Adipose tissue (tissue), 3 donors: ENCODE results near the gene HDAC7. TPM values are rescaled to one million over a fixed set of nuclear protein-coding genes. Genes with fewer than 3 reads are reported as not detected.

ENCODE experiments used
- H3K27ac ChIP-seq: one replicate; pipeline ENCODE4 v1.5.1; 2013; ENCODE audit warnings: low read depth, low read length
- WGBS, 3 donors: extraction: QIAGEN DNeasy Blood & Tissue Kit; methylation state at CpG; one replicate each; pipeline ENCODE4 v1.1.7; 2013; 5-methylcytosine and 5-hydroxymethylcytosine counted together
- polyA plus RNA-seq, 3 donors: library from polyadenylated mRNA; stranded (reverse); fragments of 200-250 nt; gene quantifications; one replicate each; pipeline ENCODE4 v1.2.3, GENCODE V29; 2013
- donor health status: healthy with polysubstance abuse.
- donor health status: Bipolar disorder and iron deficiency.
- donor health status: healthy.

Gene HDAC7
- polyA plus RNA-seq, 3 donors: 18.9 to 107 (median 59.0) TPM

- H3K27ac ChIP-seq: no peak overlapping the region
- 81 to 83% (median 81%) methylated on average over 14 of the region's 14 CpGs for WGBS, 3 donors
These were observed 31.9 kb downstream of the HDAC7 start for GRCh38 chr12:47787596-47788319.

- H3K27ac ChIP-seq: no peak overlapping the region
- 87 to 96% (median 93%) methylated on average over 10 of the region's 10 CpGs for WGBS, 3 donors
These were observed 32.9 kb downstream of the HDAC7 start for GRCh38 chr12:47786662-47787280.

GRCh38 chr12:47785887-47786661, 33.6 kb downstream of the HDAC7 start:
- H3K27ac ChIP-seq: no peak overlapping the region
- 69 to 87% (median 75%) methylated on average over 11 of the region's 11 CpGs for WGBS, 3 donors

- 75 to 86% (median 86%) methylated on average over 15 of the region's 15 CpGs for WGBS, 3 donors
- no peak overlapping the region for H3K27ac ChIP-seq
These were observed 34.4 kb downstream of the HDAC7 start for GRCh38 chr12:47785036-47785886.

- no peak overlapping the region for H3K27ac ChIP-seq
- 82 to 89% (median 89%) methylated on average over 20 of the region's 20 CpGs for WGBS, 3 donors
These were observed 35.6 kb downstream of the HDAC7 start for GRCh38 chr12:47783821-47784819.

- 76 to 92% (median 79%) methylated on average over 17 of the region's 17 CpGs for WGBS, 3 donors
- H3K27ac ChIP-seq: no peak overlapping the region
These were observed 36.5 kb downstream of the HDAC7 start for GRCh38 chr12:47783024-47783755.

GRCh38 chr12:47782372-47782770, 37.3 kb downstream of the HDAC7 start:
- WGBS, 3 donors: 61 to 78% (median 69%) methylated on average over 8 of the region's 8 CpGs

GRCh38 chr12:47781479-47782371, 38.0 kb downstream of the HDAC7 start:
- WGBS, 3 donors: 73 to 83% (median 77%) methylated on average over 13 of the region's 13 CpGs
- H3K27ac ChIP-seq: no peak overlapping the region

More at GRCh38 chr12:47782372-47782770, 37.3 kb downstream of the HDAC7 start:
- no peak overlapping the region for H3K27ac ChIP-seq

GRCh38 chr12:47779943-47780504, 39.7 kb downstream of the HDAC7 start:
- no peak overlapping the region for H3K27ac ChIP-seq
- WGBS, 3 donors: 65 to 68% (median 66%) methylated on average over 11 of the region's 11 CpGs

GRCh38 chr12:47779301-47779942, 40.3 kb downstream of the HDAC7 start:
- WGBS, 3 donors: 32 to 49% (median 36%) methylated on average over 19 of the region's 19 CpGs
- H3K27ac ChIP-seq: no peak overlapping the region

- H3K27ac ChIP-seq: no peak overlapping the region
- 49 to 63% (median 60%) methylated on average over 14 of the region's 14 CpGs for WGBS, 3 donors
These were observed 40.8 kb downstream of the HDAC7 start for GRCh38 chr12:47778881-47779280.

GRCh38 chr12:47777741-47778558, 41.8 kb downstream of the HDAC7 start:
- 46 to 73% (median 47%) methylated on average over 9 of the region's 9 CpGs for WGBS, 3 donors
- no peak overlapping the region for H3K27ac ChIP-seq

- 59 to 67% (median 60%) methylated on average over 1 of the region's 1 CpG for WGBS, 3 donors
- no peak overlapping the region for H3K27ac ChIP-seq
These were observed 42.6 kb downstream of the HDAC7 start for GRCh38 chr12:47777151-47777550.

GRCh38 chr12:47776471-47777143, 43.1 kb downstream of the HDAC7 start:
- 43 to 63% (median 44%) methylated on average over 5 of the region's 5 CpGs for WGBS, 3 donors
- H3K27ac ChIP-seq: no peak overlapping the region
